KOPT-K1 (cell line): ENCODE measurements around the gene PSPC1.
"Not testable (repeated sequence)": the region's sequence is repeated elsewhere in the genome, so short reads cannot be mapped to it uniquely, and the experiment has no call there.

ENCODE experiments used
- H3K27ac ChIP-seq: fragments of 200-600 bp; sonication (generic); 2 replicates; pipeline ENCODE4 v1.5.1; 2016; ENCODE audit warnings: antibody characterized with exemption, mild to moderate bottlenecking, low read depth, low read length; ENCODE audit not compliant: poor library complexity, severe bottlenecking
- H3K36me3 ChIP-seq: fragments of 200-600 bp; sonication (generic); 2 replicates; pipeline ENCODE4 v1.5.1; 2017; ENCODE audit warnings: antibody characterized with exemption, mild to moderate bottlenecking, low read length, moderate library complexity; ENCODE audit not compliant: insufficient read depth
- H3K9me3 ChIP-seq: fragments of 200-600 bp; sonication (generic); 2 replicates; pipeline ENCODE4 v1.5.1; 2017; ENCODE audit warnings: antibody characterized with exemption, low read length, mild to moderate bottlenecking; ENCODE audit not compliant: insufficient read depth, poor library complexity, severe bottlenecking

PSPC1 gene, protein sequence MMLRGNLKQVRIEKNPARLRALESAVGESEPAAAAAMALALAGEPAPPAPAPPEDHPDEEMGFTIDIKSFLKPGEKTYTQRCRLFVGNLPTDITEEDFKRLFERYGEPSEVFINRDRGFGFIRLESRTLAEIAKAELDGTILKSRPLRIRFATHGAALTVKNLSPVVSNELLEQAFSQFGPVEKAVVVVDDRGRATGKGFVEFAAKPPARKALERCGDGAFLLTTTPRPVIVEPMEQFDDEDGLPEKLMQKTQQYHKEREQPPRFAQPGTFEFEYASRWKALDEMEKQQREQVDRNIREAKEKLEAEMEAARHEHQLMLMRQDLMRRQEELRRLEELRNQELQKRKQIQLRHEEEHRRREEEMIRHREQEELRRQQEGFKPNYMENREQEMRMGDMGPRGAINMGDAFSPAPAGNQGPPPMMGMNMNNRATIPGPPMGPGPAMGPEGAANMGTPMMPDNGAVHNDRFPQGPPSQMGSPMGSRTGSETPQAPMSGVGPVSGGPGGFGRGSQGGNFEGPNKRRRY

DNA sequence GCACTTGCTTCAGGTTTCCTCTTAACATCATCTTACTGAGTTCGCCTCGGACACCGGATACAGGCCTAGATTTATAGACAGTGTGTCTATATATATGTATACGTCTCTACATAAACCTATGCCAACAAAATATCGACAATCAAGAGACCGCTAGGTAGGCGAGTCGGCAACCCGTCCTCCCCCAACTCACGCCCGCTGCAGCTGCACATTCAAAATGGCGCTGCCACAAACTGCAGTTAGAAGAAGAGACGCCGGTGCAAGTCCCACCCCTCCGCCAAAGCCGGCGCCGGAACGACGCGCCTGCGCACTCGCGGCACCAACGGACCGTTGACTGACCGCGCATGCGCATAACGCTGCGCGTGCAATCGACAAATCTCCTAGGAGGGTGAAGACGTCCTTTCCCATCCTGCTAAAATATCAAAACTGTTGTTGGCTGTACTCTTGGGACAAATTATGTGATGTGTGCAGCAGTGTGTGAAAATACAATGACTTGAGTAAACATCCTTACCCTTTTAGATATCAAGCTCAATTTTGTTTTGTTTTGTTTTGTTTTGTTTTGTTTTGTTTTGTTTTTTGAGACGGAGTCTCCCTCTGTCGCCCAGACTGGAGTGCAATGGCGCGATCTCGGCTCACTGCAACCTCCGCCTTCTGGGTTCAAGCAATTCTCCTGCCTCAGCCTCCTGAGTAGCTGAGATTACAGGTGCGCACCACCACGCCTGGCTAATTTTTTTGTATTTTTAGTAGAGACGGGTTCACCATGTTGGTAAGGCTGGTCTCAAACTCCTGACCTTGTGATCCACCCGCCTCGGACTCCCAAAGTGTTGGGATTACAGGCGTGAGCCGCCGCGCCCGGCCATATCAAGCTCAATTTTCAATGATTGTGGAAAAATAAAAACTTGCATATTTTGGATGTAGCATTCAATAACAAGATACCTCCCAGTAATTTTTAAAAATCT lies at the start of gene PSPC1:
Gene PSPC1 (minus strand): TSS at position 219 of the 956 bp plus-strand sequence. CDS start 188 bp downstream, at position 31.
- peak within 1 kb of the TSS; percentile 92 for H3K27ac ChIP-seq
- H3K9me3 ChIP-seq, H3K36me3 ChIP-seq: not testable (repeated sequence)

DNA sequence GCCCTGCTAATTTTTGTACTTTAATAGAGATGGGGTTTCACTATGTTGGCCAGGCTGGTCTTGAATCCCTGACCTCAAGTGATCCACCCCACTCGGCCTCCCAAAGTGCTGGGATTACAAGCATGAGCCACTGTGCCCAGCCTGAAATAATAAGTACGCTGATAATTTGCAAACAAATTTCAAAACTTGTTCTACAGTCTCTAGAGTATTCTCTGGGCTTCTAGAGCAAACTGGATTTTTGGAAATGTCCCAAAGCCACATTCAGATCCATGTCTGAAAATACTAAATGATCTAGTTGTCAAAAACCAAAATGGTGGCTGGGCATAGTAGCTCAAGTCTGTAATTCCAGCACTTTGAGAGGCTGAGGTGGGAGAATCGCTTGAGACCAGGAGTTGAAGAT lies 39.9 kb upstream of the PSPC1 start:
- Histone ChIP-seq H3K36me3 (peaks cover 87% of the 10 kb centered on the region), H3K27ac (no peak overlapping the region), H3K9me3 (no peaks in the 10 kb centered on the region)

DNA sequence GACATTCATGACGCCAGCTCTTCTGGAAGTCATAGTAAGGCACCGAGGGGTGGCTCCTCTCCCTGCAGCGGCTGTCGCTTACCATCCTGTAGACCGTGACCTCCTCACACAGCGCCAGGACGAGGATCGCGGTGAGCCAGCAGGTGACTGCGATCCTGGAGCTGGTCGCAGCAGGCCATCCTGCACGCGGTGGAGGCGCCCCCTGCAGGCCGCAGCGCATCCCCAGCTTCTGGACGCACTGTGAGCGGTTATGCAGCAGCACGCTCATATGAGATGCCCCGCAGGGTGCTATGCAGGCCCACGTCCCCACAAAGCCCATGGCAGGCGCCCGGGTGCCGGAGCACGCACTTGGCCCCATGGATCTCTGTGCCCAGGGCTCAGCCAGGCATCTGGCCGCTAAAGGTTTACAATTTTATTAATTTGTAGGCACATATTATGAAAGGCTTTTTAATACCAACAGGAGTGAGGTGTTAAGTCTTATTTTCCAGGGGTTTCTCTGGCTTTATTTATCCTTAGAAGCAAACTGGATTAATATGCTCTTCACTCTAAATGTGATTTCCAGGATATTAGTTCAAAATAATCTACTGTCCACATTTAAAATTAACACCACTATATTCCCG lies 35.6 kb upstream of the PSPC1 start:
- H3K9me3 ChIP-seq, result no peaks in the 10 kb centered on the region
- peaks cover 62% of the 10 kb centered on the region for H3K36me3 ChIP-seq
- no peak overlapping the region for H3K27ac ChIP-seq

DNA sequence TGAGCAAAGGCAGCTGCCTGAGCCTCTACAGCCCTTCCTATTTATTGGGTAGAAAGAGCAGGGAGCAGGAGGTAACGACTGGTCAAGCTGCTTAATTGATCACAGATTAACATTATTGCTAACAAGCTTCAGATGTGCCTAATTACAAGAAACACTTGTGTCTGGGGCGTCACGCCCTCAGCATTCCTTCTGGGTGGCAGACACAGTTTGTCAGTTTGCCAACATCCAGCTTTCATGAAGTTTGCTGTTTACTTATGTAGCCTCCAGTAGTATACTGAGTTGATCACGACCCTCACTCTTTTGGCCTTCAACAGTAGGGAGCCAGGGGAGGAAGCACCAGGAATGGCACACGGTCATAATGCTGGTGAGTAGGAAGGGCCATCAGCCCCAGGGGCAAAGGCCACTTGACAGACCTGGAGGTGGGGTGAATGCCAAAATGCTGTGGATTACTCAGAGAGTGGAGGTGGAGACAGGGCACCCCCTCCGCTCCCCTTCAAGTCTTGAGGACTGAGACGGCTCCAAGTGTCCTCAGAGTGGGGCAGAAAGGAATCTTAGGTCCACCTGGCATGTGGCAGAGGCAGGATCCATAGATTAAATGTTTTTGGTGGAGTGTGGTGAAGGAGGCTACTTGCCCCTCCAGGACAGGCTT lies 34.9 kb upstream of the PSPC1 start:
- Histone ChIP-seq H3K9me3 (no peaks in the 10 kb centered on the region), H3K36me3 (peaks cover 57% of the 10 kb centered on the region), H3K27ac (no peak overlapping the region)

DNA sequence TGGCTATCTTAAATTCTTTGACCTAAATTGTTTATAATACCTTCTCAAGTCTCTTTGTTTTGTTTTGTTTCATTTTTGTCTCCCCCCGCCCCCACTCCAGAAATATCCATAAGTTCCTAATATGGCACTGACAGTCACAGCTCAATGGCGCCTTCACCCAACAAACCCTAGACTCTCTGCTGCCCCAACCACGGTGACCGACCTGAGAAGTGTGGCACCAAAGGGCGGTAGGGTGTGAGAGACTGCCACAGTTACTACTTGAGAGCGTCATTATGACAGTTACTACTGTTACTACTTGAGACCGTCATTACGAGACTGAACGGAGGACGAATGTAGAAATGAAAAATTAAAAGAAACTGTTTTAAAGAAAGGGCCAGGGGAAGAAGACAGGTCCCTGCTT lies 34.4 kb upstream of the PSPC1 start:
- Histone ChIP-seq H3K27ac (no peak overlapping the region), H3K9me3 (no peaks in the 10 kb centered on the region), H3K36me3 (peaks cover 51% of the 10 kb centered on the region)

DNA sequence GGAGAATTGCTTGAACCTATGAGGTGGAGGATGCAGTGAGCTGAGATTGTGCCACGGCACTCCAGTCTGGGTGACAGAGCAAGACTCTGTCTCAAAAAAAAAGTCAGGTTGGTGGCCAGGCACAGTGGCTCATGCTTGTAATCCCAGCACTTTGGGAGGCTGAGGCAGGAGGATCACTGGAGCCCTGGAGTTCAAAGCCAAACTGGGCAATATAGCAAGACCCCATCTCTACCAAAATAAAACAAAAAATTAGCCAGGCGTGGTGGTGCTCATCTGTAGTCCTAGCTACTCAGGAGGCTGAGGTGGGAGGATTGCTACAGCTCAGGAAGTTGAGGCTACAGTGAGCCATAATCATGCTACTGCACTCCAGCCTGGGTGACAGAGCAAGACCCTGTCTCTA lies 33.1 kb upstream of the PSPC1 start:
- H3K27ac ChIP-seq, H3K9me3 ChIP-seq: not testable (repeated sequence)
- H3K36me3 ChIP-seq, result peaks cover 42% of the 10 kb centered on the region

DNA sequence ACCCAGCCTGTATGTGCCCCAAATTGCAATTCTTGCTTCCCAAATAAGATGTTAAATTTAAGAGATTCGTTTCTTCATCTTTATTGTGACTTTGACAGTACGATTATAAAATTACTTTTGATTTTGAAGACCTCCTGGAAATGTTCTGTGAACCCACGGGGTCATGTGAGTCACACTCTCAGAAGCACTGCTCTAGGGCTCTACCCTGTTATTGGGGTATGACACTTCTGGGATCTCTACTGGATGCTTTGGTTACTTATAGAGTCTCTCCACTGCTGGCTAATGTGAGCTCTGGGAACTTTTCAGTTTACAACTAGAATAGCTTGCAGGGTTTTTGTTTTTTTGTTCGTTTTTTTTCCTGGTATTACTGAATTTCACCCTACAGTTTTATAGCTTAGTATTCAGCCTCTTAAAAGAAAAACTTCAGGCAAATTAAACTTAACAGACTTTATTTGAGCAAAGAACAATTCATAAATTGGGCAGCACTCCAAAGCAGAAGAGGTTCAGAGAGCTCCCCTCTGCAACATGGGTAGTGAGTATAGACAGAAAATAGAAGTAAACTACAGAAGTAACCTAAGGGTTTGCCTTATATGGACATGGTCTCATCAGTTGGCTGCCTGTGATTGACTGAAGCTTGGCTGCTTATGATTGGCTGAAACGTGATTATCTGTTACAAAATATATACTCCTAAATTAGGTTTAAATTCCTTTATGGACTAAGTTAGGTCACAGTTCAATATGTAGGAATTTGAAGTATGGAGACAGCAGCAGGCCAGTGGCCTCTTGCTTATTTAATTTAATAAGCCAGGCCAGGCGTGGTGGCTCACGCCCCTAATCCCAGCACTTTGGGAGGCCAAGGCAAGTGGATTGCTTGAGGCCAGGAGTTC lies 28.5 kb upstream of the PSPC1 start:
- H3K9me3 ChIP-seq, result no peaks in the 10 kb centered on the region
- no peak overlapping the region for H3K27ac ChIP-seq
- H3K36me3 ChIP-seq, result peaks cover 8% of the 10 kb centered on the region; the same call in 1 of the 2 replicates

DNA sequence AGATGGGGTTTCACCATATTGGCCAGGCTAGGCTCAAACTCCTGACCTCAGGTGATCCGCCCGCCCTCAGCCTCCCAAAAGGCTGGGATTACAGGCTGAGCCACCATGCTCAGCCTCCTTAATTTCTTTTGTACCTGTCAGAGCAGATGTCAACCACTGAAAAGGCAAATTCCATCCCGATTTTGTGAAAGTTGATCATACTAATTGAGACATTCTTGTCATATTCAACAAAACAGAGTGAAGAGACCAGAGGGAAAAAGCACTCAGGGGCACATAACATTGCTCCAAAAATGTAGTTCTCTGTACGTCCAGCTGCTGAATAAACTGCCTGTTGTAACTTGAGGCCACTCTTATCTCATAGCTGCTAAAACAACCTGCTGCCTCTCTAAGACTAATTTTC lies 27.4 kb upstream of the PSPC1 start:
- no peaks in the 10 kb centered on the region for H3K9me3 ChIP-seq
- H3K36me3 ChIP-seq, result peaks cover 8% of the 10 kb centered on the region; the same call in 1 of the 2 replicates
- no peak overlapping the region for H3K27ac ChIP-seq

DNA sequence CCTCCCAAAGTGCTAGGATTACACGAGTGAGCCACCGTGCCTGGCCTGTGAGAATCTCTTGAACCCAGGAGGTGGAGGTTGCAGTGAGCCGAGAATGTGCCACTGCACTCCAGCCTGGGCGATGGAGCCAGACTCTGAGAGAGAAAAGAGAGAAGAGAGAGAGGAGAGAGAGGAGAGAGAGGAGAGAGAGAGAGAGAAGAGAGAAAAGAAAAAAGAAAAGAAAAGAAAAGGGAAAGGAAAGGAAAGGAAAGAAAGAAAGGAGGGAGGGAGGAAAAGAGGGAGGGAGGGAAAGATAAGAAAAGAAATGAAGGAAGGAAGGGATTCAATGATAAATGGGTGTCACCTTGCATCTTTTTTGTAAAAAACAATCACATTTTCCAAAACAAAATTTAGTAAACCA lies 23.0 kb upstream of the PSPC1 start:
- Histone ChIP-seq H3K27ac (no peak overlapping the region), H3K36me3 (no peaks in the 10 kb centered on the region; the same call in 1 of the 2 replicates), H3K9me3 (no peaks in the 10 kb centered on the region)

DNA sequence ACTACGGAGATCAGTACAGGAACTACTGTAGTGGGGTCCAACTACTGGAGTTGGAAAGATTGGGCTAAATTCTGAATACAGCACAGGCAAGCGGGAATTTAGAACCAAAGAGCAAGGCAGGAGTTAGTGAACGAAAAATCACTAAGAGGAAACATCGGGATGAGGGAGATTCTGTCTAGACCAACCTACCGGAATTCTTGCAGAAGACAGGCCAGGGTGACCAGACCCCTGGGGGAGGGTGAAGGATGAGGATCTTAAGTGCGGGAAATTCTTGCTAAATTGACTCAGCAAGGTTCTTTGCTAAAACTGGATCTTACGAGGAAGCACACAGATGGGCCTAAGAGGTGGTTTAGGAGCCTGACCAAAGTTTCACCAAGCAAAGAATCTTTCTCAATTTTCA lies 13.2 kb upstream of the PSPC1 start:
- no peaks in the 10 kb centered on the region for H3K36me3 ChIP-seq
- no peak overlapping the region for H3K27ac ChIP-seq
- H3K9me3 ChIP-seq, result no peaks in the 10 kb centered on the region

DNA sequence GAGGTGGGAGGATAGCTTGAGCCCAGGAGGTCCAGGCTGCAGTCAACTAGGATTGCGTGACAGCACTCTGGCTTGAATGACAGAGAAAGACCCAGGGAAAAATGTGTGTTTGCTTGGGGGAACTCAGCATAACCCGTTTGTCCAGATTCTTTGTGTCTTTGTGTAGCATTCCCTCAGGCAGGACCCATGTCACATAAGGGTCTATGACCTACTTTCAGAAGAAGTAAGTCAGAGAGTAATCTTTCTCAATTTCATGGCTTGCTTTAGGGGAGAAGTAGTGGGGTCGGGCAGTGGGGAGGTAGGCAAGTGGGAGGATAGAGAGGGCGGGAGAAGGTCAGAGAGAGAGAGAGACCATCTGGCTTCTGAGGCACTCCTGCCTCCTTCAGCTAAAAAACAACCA lies 11.9 kb upstream of the PSPC1 start:
- Histone ChIP-seq H3K36me3 (no peaks in the 10 kb centered on the region), H3K27ac (no peak overlapping the region), H3K9me3 (no peaks in the 10 kb centered on the region)

DNA sequence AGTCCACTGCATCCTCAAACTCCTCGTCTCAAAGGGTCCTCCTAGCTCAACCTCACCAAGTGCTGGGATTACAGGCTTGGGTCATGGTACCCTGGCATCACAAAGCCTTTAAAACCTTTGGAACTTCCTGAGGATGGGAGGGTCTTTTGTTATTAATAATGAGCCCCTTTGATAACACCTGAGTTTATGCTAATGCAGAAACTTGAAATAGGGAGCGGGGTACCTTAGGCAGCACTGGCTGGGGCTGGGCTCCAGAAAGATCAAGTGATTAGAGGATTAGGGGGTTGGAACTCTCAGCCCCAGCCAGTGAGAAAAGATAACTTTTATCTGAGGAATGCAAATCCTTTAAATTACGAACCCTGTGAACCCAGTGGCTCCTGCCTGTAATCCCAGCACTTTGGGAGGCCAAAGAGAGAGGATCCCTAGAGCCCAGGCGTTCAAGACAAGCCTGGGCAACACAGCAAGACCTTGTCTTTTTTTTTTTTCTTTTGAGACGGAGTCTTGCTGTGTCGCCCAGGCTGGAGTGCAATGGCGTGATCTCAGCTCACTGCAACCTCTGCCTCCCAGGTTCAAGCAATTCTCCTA lies 9.3 kb upstream of the PSPC1 start:
- Histone ChIP-seq H3K27ac (no peak overlapping the region), H3K36me3 (no peaks in the 10 kb centered on the region), H3K9me3 (no peaks in the 10 kb centered on the region)

DNA sequence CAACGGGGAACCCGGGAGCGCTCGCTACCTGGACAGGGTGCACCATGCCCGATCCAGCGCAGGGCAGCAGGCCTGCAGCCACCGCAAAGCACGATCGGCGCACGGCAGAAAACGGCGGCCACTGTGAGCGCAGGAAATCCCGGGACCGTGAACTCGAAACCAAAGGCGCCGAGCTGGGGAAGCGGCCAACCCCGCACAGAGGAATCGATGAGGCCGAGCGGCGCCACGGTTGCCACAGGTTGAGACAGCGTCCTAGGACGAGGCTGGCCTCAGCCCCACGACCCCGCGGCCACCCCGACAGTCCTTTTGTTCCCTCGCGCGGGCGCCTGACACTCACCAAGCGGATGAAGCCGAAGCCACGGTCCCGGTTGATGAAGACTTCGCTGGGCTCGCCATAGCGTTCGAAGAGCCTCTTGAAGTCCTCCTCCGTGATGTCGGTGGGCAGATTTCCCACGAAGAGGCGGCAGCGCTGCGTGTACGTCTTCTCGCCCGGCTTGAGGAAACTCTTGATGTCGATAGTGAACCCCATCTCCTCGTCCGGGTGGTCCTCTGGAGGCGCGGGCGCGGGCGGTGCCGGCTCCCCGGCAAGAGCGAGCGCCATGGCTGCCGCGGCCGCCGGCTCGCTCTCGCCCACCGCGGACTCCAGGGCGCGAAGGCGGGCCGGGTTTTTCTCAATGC lies 557 bp downstream of the PSPC1 start:
- H3K36me3 ChIP-seq, result peaks cover 4% of the 10 kb centered on the region
- no peaks in the 10 kb centered on the region for H3K9me3 ChIP-seq
- peak overlapping the region; percentile 92 for H3K27ac ChIP-seq
